ENCODE data around the gene DENND10. TPM values are rescaled to one million over a fixed set of nuclear protein-coding genes. Genes with fewer than 3 reads are reported as not detected.
A peak's percentile ranks its signal among the peaks of the same experiment; 100 is the strongest.
"Not testable (repeated sequence)": the region's sequence is repeated elsewhere in the genome, so short reads cannot be mapped to it uniquely, and the experiment has no call there.

Gene DENND10
- total RNA-seq, 3 donors from 2014 or later: 36.6 to 39.9 (median 38.0) TPM

DNA sequence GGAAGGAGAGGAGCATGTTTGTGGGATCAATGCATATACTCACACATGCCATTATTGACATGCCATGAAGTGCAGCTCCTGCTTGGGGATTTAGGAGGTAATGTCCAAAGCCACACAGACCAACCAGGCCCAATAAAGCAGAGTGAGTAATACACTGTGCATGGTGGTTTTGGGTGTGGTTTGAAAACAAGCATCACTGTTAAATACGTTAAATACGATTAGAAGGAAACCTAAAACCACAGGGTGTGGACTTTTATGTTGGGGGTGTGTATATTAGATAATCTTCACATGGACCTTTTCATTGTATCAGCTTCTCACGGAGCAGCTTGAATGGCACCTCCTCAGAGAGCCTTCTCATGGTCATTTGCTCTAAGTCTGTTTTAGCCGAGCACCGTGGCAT, 12.9 kb upstream of the DENND10 start:
- ATAC-seq: peak; percentile 91
- H3K9me3 ChIP-seq: no peaks in the 10 kb centered on the region
- no peaks in the 10 kb centered on the region for H3K36me3 ChIP-seq (ENCODE audit: low read depth)
- TF ChIP-seq, protein P1, sequence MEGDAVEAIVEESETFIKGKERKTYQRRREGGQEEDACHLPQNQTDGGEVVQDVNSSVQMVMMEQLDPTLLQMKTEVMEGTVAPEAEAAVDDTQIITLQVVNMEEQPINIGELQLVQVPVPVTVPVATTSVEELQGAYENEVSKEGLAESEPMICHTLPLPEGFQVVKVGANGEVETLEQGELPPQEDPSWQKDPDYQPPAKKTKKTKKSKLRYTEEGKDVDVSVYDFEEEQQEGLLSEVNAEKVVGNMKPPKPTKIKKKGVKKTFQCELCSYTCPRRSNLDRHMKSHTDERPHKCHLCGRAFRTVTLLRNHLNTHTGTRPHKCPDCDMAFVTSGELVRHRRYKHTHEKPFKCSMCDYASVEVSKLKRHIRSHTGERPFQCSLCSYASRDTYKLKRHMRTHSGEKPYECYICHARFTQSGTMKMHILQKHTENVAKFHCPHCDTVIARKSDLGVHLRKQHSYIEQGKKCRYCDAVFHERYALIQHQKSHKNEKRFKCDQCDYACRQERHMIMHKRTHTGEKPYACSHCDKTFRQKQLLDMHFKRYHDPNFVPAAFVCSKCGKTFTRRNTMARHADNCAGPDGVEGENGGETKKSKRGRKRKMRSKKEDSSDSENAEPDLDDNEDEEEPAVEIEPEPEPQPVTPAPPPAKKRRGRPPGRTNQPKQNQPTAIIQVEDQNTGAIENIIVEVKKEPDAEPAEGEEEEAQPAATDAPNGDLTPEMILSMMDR (IDR thresholded peaks at IDR 0.05): no peak
- peaks cover 9% of the 10 kb centered on the region for H3K4me1 ChIP-seq (ENCODE audit: low read depth)
- no peak overlapping the region for H3K4me3 ChIP-seq
- intact Hi-C loops (cut with DNase I, micrococcal nuclease): no loop called here
- peak in 2 of 3 donors; percentile 32 to 68 for DNase-seq

DNA sequence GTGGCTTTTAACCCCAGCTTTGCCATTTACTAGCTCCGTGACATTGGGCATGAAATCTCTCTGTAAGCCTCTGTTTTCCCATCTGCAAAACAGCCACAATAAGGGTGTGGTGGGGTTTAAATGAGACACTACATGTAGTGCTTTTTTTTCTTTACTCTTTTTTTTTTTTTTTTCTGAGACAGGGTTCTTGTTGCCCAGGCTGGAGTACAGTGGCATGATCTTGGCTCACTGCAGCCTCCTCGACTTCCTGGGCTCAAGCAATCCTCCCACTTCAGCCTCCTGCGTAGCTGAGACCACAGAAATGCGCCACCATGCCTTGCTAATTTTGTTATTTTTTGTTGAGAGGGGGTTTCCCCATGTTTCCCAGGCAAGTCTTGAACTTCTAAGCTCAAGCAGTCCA, 8.3 kb upstream of the DENND10 start:
- H3K4me1 ChIP-seq (ENCODE audit: low read depth): peaks cover 9% of the 10 kb centered on the region
- H3K9me3 ChIP-seq: no peaks in the 10 kb centered on the region
- intact Hi-C loops (cut with DNase I, micrococcal nuclease): no loop called here
- no peaks in the 10 kb centered on the region for H3K36me3 ChIP-seq (ENCODE audit: low read depth)
- ATAC-seq (no peak), DNase-seq (no peak)
- TF ChIP-seq, protein P1 (IDR thresholded peaks at IDR 0.05): no peak
- no peak overlapping the region for H3K4me3 ChIP-seq

DNA sequence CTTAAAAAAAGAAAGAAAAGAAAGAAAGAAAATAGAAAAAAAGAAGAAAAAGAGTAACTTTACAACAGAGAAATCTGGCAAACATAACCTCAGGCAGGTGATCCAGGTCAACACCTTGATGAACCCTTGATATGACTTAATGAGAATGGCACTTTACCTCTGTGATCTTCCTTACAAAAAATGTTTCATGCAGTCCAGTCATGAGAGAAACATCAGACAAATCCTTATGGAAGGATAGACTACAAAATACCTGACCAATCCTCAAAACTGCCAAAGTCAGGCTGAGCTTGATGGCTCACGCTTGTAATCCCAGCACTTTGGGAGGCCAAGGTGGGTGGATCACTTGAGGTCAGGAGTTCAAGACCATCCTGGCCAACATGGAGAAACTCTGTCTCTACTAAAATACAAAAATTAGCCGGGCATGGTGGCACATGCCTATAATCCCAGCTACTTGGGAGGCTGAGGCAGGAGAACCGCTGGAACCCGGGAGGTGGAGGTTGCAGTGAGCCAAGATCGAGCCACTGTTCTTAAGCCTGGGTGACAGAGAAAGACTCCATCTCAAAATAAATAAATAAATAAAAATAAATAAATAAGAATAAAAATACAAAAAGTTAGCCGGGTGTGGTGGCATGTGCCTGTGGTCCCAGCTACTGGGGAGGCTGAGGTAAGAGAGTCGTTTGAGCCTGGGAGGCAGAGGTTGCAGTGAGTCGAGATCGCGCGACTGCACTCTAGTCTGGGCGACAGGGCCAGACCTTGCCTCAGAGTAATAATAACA, 7.1 kb upstream of the DENND10 start:
- DNase-seq; intact Hi-C loops (cut with DNase I, micrococcal nuclease); ATAC-seq: not testable (repeated sequence)

DNA sequence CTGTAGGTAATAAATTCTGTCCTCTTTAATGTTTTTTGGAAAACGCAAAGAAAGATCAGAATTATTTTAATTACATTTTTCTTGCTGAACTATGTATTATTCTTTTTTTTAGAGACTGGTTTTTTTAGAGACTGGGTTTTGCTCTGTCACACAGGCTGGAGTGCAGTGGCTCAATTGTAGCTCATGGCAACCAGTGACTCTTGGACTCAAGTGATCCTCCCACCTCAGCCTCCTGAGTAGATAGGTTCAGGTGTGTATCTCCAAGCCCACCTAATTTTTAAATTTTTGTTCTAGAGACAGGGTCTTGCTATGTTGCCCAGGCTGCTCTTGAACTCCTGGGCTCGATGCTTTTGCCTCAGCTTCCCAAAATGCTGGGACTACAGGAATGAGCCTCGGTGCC, 5.3 kb upstream of the DENND10 start:
- Histone ChIP-seq H3K36me3 (ENCODE audit: low read depth) (no peaks in the 10 kb centered on the region), H3K4me3 (no peak overlapping the region), H3K4me1 (ENCODE audit: low read depth) (peaks cover 10% of the 10 kb centered on the region), H3K9me3 (no peaks in the 10 kb centered on the region)
- no peak for DNase-seq
- no peak for ATAC-seq
- TF ChIP-seq, protein P1 (IDR thresholded peaks at IDR 0.05): no peak
- intact Hi-C loops (cut with DNase I, micrococcal nuclease): no loop called here

More for the DNA sequence above, 7.1 kb upstream of the DENND10 start:
- H3K9me3 ChIP-seq; H3K4me1 ChIP-seq (ENCODE audit: low read depth); H3K4me3 ChIP-seq; H3K36me3 ChIP-seq (ENCODE audit: low read depth): not testable (repeated sequence)

DNA sequence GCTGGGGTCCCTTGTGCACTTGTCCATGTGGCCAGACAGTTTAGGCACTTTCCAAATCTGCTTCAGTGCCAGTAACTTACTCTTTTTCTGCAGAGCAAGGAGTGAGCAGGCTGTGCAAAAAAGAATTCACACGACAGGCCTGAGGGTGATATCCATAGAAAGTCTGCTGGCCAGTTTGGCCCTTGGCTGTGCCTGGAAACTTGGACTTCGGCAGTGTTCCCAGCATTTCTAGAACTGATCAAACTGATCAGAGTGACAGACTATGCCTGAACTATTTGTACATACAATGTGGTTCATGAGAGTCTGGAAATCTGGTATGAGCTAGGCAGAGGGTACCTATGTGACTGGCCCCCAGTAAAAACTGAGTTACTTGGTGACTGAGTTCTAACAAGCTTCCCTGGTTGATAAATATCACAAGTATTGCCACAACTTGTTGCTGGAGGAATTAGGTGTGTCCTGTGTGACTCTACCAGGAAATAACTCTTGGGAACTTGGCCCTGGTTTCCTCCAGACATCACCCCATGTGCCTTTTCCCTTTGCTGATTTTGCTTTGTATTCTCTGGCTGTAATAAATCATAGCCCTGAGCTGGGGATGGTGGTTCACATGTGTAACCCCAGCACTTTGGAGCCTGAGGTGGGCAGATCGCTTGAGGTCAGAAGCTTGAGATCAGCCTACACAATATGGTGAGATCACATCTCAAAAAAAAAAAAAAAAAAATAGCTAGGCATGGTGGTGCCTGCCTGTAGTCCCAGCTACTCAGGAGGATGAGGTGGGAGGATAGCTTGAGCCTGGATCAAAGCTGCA, 3.3 kb upstream of the DENND10 start:
- ATAC-seq (peak; percentile 74), DNase-seq (peak in 1 of 3 donors; percentile 54)
- no peaks in the 10 kb centered on the region for H3K9me3 ChIP-seq
- TF ChIP-seq, protein P1 (IDR thresholded peaks at IDR 0.05): no peak
- H3K4me1 ChIP-seq (ENCODE audit: low read depth): peaks cover 13% of the 10 kb centered on the region
- no peaks in the 10 kb centered on the region for H3K36me3 ChIP-seq (ENCODE audit: low read depth)
- intact Hi-C loops (cut with DNase I, micrococcal nuclease): no loop called here
- H3K4me3 ChIP-seq: no peak overlapping the region
